HK-2 (cell line): ENCODE data around the gene HAUS8.
"Not testable (repeated sequence)": the region's sequence is repeated elsewhere in the genome, so short reads cannot be mapped to it uniquely, and the experiment has no call there.

Source experiments
- DNase-seq: peaks from one replicate; pipeline ENCODE4 v3.0.0-alpha.2; 2018; ENCODE audit not compliant: unreplicated experiment

HAUS8 gene

DNA sequence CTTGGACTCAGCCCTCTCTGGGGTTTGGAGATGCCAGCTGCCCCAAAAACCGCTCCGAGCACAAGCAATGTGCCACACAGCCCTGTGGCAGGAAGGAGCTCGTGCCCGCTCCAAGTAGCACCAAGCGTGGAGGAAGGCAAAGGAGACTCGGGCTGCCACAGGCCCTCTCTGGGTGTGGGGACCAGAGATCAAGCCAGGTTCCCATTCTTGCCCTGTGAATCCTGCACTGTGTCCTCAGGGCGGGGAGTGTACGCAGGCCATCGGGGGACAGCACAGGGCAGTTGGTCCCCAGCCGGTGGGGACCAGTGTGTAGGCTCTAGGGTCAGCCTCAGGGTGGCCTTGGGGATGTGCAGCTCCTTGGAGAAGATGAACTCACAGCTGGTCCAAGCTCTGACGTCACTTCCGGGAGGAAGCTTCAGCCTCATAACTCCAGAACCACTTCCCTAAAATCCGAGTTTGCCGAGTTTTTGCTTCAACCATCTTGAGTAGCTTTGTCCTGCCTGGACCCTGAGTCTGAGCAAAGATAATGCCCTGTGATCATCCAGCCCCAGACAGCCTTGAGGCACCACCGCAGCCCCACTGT, 39.3 kb downstream of the HAUS8 start:
- no peak for DNase-seq

DNA sequence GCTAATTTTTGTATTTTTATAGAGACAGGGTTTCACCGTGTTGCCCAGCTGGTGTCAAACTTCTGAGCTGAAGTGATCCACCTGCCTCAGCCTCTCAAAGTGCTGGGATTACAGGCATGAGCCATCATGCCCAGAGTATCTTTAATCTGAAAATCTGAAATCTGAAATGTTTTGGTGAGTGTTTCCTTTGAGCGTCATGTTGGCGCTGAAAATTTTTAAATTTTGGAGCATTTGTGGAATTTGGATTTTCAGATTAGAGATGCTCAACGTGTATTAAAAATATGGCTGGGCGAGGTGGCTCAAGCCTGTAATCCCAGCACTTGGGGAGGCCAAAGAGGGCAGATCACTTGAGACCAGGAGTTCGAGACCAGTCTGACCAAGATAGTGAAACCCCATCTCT, 43.5 kb downstream of the HAUS8 start:
- no peak for DNase-seq

DNA sequence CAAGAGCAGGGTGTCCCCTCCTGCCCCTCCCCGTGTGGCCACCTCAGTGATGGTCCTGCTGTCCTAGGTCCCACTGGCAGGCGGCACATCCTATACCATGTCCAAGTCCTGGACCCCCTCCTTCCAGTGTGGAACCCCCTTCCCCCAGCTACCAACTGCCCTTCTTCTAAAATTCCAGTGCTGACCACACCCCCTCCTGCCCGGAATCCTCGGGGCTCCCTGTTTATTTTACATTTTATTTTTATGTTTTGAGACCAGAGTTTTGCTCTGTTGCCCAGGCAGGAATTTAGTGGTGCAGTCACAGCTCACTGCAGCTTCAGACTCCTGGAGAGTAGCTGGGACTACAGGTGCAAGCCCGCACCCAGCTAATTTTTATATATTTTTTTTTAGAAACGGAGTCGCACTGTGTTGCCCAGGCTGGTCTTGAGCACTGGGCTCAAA, 47.7 kb downstream of the HAUS8 start:
- no peak for DNase-seq

DNA sequence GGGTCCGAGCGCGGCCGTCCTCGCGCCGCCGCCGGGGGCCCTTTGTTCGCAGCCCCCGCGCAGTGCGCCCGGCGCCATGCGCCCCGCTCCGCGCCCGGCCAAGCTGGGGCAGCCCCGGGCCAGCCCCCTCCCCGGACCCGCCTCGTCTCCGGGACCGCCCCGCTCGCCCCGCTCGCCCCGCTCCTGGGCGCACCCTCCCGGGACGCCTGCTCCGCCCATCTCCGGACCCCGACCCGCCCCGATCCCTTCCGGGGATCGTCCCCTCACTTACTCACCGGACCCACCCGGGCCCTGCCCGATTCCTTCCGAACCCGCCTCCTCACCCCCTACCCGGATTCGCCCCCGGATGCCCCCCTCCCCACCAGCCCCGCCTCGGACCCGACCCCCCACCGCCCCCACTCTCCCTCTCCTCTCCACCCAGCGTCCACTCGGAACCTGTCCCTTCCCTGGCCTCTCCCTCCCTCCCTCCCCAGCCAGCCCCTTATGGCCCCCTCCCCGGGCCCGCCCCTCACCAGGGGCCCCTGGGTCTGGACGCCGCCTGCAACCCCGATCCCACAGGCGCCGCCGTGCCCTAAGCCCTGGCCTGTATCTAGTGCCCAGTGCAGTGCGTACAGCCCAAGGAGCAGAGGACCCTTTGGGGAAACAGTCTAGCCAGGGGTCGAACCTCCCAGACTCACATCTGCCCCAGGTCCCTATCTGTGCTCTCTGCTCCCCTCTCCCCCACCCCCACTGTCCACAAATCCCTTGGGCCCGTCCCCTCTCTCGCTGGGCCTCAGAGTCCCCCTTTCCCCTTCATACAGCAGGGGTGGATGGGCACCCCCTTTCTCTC, 48.3 kb downstream of the HAUS8 start, which contains the start of gene CPAMD8:
CPAMD8 (minus strand) TSS at position 105 of the 829 bp plus-strand sequence. CDS start 168 bp downstream, outside the sequence.
- no peak for DNase-seq

DNA sequence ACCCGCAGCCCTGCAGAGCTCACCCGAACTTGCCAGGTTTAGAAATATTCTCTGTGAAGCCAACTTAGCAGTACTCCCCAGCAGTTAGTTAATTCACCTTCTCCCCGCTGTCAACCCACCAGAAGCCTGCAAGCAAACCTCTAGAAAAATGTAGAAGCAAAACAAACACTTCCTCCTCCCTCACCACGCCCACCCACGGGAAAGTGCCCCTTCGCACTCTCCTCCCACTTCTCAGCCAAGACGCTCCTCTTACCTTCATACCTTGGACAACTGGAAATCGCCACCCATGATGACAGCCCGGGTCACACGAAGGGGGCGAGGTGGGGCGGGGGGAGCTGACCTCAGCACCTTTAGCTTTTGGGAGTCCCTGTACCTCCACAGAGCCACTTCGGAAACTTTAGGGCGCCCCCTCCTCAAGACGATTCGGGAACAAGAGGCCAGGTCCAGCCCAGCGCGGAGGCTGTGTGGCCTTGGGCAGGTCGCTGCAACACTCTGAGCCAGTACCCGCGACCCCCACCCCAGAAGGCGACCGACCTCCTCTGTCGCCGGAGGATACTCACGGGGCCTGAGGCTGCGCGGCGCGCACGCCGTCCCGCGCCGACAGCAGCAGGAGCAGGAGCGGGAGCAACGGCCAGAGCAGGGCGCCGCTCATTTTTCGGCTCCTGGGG, 49.1 kb downstream of the HAUS8 start:
- DNase-seq = no peak

DNA sequence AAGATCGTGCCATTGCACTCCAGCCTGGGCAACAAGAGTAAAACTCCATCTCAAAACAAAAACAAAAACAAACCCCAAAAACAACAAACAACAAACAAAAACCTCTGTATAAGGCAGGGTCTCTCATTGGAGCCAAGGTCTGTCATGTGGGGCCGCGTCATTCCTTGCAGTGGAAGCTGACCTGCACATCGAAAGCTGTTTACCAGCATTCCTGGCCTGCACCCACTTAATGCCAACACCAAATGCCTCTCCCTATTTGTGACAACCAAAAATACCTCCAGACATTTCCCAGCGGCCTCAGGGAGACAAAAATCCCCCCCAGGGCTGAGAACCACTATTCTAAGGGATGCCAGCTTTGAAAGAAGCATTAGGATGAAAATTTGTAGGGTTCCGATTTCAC, 49.9 kb downstream of the HAUS8 start:
- DNase-seq = no peak

DNA sequence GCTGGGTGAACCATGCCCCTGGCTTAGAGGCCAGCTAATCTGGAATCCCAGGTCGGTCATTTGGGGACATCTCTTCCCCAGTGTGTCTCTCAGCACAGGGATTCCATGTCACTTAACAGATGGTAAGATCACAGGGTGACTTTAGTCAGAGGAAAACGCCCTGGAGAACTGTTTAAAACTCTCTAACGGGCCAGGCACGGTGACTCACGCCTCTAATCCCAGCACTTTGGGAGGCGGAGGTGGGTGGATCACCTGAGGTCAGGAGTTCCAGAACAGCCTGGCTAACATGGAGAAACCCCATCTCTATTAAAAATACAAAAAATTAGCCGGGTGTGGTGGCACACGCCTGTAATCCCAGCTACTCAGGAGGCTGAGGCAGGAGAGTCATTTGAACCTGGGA, 50.3 kb downstream of the HAUS8 start:
- not testable (repeated sequence) for DNase-seq

DNA sequence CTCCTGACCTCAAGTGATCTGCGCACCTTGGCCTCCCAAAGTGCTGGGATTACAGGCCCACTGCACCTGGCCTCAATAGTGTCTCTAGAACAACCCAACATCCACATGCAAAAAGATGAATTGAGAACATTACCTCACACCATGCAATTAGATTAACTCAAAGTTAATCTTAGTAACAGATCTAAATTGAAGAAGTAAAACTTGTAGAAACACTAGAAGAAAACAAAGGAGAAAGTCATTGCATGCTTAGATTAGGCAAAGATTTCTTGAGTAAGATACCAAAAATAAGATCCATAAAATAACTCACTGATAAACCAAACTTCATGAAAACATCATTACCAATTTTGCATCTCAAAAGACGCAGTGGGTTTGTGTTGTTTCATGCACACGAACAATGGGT, 51.4 kb downstream of the HAUS8 start:
- no peak for DNase-seq

DNA sequence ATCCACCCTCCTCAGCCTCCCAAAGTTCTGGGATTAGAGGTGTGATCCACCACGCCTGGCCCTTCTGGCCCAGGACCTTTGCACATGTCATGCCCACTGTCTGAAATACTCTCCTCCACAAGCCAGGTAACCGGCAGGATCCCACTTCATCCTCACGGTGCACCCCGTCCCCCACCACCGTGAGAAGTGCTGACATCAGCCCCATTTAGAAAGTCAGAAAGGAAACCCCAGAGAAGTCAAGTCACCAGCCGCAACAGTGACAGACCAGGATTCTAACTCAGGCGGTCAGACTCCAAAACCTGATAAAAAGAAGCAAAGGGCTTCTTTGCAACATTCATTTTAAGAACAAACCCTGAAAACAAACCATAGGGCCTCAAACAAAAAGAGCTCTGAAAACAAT, 52.5 kb downstream of the HAUS8 start:
- DNase-seq = no peak

DNA sequence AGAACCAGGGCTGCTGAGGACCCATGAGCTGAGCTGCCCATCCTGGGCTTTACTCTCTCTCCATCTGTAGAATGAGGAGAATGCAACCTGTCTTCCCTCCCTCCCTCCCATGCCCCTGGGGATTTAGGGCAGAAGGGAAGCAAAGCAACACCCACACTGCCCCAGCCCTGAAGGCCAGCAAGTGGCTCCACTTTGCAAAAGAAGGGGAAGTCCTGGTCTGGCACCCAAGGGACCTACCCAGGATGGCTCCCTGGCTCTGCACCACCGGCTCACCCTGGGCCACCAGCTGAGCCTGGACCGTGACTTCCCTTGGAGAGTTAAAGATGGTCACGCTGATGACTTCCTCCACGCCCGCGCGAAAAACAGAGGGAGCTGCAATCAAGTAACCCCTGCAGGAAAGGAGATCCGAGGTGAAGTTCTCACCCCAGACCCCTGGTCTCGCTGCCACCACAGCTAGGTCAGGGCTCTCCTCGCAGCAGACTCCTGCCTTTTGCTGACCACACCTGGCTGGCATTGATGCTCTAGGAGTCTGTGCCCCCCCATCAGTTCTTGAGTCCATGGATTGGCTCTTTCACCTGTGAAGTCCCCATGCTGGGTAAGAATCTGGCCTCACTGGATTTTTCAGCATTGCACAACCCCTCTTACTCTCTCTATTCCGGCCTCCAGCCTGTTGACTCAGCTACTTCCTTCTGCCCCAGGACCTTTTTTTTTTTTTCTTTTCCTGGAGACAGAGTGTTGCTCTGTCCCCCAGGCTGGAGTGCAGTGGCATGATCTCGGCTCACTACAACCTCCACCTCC, 53.3 kb downstream of the HAUS8 start:
- DNase-seq = no peak

DNA sequence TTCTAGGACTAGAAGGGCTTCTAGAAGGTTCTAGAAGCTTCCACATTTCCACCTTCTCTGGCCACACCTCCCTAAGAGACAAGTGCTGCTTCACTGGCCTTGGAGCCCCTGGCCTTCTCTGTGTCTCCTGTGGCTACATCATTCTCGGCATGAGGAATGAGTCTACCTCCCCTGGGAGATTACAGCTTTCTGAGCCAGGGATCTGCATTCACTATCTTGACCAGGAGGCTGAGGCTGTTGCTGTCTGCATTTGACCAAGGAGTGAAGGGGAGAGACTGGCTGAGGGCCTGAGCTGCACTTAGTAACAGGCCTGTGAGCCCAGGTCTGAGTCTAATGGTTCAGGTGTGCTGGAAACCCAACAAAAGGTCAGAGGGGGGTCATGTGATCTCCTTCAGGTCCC, 53.9 kb downstream of the HAUS8 start:
- DNase-seq = no peak

DNA sequence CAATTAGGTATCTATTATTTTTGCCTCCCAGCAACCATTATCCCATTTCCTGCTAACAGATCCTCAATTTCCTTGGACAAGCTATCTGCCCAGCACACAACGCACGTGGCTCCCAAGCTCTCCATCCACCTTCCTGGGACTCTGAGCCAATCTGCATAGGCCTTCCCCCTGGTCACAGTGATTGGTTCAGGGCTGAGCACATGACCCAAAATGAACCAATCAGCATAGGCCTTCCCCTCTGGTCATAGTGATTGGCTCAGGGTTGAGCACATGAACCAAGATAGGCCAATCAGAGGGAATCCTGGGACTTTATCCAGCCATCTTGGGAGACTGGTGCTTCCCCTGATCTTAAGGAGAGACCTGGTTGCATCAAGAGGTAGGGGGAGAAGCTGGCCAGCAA, 54.4 kb downstream of the HAUS8 start:
- DNase-seq = no peak

DNA sequence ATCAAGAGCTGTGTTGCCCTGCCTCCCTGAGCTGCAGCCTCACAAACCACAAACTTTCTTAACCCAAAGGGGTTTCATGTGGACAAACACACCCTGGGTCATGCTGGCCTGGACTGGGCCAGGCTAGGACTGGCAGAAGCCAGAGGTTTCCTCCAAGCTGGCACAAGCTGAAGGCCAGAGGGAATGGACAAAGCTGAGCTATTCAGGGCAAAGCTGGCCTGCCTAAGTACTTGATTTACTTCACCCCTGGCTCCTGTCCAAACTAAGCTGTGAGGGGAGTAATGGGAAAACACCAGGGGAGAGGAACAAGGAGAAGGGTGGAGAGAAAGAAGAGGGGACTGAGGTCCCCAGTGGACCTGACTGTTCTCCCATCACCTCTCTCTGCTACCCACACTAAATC, 54.9 kb downstream of the HAUS8 start:
- no peak for DNase-seq

DNA sequence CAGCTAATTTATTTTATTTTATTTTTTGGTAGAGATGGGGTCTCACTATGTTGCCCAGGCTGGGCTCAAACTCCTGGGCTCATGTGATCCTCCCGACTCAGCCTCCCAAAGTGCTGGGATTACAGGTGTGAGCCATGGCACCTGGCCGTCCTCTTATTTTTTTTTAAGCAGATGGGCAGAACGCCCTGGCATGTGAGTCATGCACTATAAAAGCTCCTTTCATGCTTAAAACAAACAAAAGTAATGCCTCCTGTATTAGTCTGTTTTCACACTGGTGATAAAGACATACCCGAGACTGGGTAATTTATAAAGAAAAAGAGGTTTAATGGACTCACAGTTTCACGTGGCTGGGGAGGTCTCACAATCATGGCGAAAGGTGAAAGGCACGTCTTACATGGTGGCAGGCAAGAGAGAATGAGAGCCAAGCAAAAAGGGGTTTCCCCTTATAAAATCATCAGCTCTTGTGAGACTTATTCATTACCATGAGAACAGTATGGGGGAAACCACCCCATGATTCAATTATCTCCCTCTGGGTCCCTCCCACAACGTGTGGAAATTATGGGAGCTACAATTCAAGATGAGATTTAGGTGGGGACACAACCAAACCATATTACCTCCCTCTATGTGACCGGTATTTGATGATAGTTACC, 60.9 kb downstream of the HAUS8 start:
- DNase-seq = not testable (repeated sequence)

DNA sequence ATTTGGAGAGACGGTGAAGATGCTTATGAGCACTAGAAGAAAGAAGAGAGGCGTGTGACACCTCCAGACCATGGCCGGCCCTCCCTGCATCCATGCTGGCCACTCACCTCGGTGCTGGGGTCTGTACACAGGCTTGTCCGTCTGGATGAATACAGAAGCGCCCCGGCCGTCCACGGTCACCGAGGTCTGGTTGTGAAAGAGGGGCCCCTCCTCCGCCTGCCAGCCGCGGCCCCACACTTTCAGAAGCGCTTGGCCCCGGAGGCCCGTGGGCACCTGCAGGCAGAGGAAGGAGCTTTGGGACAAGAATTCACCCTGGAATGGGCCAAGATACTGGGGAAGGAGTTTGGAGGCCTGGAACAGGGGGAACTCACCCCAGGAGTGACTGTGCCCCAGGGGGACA, 63.8 kb downstream of the HAUS8 start:
- no peak for DNase-seq

DNA sequence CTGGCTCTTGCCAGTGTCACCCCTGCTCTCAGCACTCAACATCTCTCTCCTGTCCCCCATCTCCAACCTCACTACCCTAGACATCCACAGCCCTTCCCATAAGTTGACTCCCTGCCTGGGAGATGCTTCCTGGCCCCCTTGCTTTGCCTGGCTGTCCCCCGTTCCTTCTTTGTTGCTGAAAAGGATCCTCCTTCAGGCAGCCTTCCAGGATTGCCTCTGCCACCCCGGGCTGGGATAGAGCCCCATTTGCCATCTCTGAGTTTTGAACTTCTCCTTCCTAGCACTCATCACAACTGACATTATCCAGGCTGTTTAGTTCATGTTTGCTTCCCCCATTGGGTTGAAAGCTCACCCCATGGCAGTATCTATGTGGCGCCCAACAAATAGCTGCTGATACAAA, 68.7 kb downstream of the HAUS8 start:
- no peak for DNase-seq

DNA sequence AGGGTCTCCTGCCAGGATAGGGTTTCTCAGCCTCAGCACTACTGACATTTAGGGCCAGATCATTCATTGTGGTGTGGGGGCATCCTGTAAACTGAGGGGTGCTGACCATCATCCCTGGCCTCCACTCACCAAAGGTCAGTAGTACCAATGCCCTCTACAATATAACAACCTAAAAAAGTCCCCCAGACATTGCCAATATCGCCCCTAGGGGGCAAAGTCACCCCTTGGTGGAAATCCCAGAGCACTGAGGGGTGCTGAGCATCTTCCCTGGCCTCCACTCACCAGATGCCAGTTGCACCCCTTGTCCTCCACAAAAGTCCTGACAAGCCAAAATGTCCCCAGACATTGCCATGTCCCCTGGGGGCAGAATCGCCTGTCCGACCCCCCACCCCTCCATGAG, 70.3 kb downstream of the HAUS8 start:
- no peak for DNase-seq

DNA sequence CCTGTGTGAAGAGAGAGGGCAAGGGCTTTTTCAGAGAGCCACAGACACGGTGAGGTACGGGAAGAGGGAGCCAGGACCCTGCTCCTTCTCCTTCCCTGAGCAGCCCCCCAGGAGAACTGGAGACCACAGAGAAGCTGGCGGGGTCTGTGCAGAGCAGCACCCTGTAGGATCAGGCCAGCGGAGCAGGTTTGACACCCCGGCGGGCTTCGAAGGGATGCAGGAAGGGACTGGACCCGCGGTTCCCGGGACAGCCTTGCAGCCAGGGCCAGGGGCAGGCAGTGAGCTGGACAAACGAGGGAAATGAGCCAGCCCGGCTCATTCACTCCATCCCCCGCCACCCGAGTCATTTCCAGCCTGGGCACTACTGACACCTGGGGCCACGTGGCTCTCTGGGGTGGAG, 70.9 kb downstream of the HAUS8 start:
- DNase-seq = no peak

DNA sequence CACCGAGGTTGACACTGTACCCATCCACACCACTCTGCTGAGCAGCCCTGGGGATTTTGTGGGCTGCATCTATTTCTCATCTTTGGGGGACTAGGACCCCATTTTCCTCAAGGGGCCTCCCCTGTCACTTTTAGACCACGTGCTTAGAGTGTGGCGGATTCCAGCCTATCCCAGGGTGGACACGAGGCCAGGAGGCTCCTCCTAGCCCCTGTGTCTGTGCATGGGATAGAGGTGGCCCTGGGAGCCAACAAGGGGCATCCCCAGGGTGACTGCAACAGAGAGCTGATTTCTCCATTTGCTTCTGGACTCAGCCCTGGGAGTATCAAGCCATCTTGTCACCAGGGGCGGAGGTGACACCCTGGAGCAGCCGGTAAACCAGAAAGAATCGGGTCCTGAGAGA, 72.8 kb downstream of the HAUS8 start:
- no peak for DNase-seq

DNA sequence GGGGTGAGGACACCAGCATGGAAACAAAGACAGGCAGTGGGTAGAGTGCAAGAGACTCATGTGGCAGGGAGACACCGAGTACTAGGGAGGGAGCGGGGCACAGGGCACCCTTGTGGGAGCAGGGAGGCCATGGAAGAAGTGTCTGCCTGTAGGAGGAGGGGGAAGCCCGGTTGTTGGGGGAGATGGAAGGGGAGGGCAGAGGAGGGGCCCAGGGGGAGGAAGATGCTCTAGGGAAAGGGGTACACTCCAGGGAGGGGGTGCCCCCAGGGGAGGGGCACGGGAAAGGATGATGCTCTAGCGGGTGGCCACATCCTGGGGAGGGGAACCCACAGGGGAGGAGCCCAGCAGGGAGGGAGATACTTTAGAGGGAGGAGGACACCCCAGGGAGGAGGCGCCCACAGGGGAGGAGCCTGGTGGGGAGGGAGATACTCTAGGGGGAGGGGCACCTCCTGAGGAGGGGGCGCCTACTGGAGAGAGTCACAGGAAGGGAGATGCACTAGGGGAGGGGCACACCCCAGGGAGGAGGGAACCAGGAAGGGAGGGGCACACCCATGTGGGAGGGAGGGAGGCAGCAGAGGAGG, 73.6 kb downstream of the HAUS8 start:
- no peak for DNase-seq
